HG03139 (cell line): ENCODE data around the gene STAT2.
A peak's percentile ranks its signal among the peaks of the same experiment; 100 is the strongest.
"Not testable (repeated sequence)": the region's sequence is repeated elsewhere in the genome, so short reads cannot be mapped to it uniquely, and the experiment has no call there.

Experiments used
- ATAC-seq: cut with Tn5 transposase; IDR thresholded peaks from one replicate; pipeline ENCODE4 v1.9.1; 2021; ENCODE audit not compliant: unreplicated experiment

The STAT2 gene

DNA sequence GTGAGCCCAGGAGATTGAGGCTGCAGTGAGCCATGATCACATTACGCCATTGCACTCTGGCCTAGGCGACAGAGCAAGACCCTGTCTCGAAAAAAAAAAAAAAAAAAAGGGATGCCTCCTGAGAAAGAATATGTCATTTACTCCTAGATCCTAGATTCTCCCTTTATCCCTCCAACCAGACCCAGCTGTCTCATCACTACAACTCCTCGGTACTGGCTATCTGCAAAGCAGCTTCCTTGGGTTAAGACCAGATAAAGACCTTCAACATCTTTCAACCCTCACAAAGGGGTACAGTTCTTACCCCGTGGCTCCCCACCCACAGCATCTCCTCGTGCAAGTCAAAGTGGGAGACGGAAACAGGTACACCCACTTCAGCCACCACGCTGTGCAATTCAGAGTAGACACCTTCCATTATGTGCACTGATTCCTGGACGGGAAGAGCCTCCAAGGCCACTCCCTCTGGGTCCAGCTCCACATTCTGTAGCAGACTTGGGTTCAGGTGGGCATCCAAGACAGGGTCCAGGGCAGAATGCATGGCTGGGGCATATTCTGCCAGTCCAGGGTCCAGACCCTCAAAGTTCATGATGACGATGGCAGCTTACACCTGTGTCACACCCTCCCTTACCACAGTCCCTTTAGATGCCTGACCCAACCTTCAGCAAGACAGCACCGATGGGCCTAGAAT is 27.3 kb downstream of the STAT2 start:
- no peak for ATAC-seq

DNA sequence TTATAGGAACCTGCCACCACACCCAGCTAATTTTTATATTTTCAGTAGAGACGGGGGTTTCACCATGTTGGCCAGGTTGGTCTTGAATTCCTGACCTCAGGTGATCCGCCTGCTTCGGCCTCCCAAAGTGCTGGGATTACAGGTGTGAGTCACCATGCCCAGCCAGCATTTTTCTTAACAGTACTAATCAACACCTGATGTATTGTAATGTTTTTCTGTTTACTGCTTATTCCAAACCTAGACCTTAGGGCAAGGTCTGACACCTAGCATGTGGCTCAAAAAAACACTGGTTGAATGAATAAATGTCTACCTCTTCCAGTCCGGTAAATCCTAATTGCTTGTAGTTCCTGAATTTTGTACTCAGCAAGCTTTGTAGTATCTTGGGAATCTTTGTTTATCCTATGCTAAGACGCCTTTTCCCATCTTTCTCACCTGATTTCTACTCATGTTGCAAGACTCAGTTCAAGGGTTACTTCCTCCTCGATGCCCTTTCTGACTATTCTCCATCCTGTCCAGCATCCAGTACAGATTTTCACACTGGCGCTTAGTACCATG is 28.9 kb downstream of the STAT2 start:
- ATAC-seq: no peak

DNA sequence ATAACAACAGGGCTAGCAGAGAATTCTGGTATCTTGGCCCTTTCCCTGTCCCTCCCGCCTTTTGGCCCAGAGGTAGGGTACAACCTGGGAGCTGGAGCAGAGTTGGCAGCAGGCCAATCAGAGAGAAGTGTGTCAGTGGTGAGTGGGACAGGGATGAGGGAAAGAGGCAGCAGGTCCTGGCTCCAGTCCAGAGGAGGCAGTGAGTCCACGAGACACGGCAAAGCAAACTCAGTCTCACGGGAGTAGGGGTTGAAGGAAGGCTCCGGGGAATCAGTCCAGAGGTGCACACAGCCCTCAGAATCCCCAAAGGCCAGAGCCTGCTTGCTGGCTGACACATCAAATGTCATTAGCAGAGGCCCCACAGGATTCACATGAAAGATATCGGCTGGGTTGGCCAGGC is 33.4 kb downstream of the STAT2 start:
- no peak for ATAC-seq

GRCh38 chr12:56326126-56326525 is 33.8 kb downstream of the STAT2 start:
- ATAC-seq: no peak

DNA sequence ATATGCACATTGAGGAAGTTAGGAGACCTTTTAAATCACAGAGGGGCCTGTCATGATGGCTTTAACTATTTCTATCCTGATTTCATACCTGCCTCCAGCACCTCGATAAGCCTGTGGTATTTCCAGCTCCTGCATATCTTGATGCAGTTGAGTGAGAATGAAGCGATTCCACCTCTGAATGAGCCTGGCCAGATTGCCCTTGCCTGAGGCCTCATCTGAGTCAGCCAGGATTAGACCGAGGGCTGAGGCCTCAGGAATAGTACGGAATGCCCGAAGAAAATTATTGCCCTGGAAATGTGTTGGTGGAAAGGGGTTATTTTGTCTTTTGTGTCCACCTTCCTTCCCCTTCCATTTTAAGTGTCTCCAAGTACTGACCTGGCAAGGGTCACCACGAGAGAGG is 35.7 kb downstream of the STAT2 start:
- ATAC-seq: no peak

DNA sequence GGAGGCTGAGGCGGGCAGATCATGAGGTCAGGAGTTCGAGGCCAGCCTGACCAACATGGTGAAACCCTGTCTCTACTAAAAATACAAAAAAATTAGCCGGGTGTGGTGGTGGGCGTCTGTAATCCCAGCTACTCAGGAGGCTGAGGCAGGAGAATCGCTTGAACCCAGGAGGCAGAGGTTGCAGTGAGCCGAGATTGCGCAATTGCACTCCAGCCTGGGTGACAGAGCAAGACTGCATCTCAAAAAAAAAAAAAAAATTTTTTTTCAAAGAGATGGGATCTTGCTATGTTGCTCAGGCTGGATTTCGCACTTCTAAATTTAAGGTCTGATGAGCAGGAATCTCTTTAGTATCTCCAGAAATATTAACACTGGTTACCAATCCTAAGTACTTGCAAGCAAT is 38.3 kb downstream of the STAT2 start:
- ATAC-seq: not testable (repeated sequence)

DNA sequence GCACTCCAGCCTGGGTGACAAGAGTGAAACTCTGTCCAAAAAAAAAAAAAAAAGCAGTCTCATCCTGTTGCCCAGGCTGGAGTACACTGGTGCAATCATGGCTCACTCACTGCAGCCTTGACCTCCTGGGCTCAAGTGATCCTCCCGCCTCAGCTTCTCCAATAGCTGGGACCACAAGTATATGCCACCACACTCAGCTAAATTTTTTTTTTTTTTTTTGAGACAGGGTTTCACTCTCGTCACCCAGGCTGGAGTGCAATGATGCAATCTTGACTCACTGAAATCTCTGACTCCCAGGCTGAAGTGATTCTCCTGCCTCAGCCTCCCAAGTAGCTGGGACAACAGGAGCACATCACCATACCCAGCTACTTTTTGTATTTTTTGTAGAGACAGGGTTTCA is 38.9 kb downstream of the STAT2 start:
- ATAC-seq: no peak

GRCh38 chr12:56317675-56318074 is 42.2 kb downstream of the STAT2 start:
- no peak for ATAC-seq

DNA sequence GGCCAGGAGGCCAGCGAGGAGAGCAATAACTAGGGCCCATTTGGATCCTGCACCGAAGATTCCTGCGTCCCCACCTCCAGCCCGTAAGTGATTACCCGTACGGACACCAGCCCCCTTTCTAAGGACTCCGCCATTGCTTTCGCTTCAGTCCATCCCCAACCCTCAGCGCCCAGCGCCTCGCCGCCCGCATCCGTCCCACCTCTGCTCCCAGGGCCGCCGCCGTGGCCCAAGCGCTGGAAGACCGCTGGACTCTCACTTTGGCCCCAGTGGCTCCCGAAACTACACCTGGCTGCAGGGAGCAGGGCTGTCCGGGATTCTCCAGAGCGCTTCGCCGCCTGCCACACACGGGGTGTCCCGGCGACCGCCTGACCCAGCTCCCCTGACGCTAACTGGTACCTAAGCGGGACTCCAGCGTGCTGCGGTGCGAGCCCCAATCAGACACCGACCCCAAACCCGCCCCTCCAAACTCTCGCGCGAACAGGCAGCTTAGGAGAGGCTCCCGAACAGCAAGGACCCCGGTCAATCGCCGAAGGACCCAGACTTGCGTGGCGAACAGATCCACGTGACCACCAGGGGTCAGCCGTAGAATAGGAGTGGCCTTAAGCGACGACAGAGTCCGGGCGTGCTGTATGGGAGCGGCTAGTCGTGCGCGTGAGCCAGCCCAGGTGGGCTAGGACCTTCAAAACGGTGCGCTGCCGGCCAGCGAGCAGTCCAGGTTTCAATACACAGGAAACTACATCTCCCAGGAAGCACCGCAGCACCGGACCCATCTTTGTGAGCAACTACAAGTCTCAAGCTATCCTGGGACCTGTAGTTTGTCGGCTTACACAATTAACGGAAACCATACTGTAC is 44.1 kb downstream of the STAT2 start, which contains the start of gene CNPY2:
Gene CNPY2, minus strand, starts transcription at position 367 of the 852 bp plus-strand sequence. CDS start 771 bp downstream, outside the sequence.
- peak; percentile 88 for ATAC-seq

- ATAC-seq: no peak
These were observed 44.7 kb downstream of the STAT2 start for GRCh38 chr12:56315249-56315621.

- no peak for ATAC-seq
These were observed 48.9 kb downstream of the STAT2 start for GRCh38 chr12:56311003-56311402.

DNA sequence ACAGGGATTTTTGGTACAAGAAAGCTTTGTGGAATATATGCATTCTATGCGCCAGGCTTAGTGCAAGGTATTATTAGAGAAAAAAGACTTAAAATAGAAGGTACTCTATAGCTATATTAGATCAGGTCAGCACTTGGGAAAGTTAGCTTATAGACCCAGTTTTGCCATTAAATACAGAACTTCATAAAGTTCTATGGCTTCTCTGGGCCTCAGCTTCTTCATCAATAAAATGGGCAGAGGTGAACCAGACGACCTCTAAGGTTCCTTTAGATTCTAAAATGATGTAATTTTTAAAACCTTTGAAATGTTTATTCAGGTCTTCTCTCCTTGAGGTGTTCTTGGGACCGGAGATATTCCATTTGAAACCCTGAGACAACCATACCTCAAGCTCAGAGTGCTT is 51.2 kb downstream of the STAT2 start:
- ATAC-seq: no peak

- ATAC-seq: no peak
These were observed 52.5 kb downstream of the STAT2 start for GRCh38 chr12:56307221-56307965.

GRCh38 chr12:56304872-56305590 is 54.9 kb downstream of the STAT2 start:
- ATAC-seq: no peak

DNA sequence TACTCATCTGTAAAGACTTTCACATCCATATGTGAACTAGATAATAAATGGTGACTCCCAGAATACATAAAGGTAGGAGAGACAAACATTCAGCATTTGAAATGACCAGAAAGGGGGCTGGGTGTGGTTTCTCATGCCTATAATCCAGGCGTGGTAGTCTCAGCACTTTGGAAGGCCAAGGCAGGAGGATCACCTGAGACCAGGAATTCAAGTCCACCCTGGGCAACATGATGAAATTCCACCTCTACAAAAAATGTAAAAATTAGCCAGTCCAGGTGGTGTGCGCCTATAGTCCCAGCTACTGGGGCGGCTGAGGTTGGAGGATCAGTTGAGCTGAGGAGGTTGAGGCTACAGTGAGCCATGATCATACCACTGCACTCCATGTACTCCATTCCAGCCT is 55.6 kb downstream of the STAT2 start:
- no peak for ATAC-seq

DNA sequence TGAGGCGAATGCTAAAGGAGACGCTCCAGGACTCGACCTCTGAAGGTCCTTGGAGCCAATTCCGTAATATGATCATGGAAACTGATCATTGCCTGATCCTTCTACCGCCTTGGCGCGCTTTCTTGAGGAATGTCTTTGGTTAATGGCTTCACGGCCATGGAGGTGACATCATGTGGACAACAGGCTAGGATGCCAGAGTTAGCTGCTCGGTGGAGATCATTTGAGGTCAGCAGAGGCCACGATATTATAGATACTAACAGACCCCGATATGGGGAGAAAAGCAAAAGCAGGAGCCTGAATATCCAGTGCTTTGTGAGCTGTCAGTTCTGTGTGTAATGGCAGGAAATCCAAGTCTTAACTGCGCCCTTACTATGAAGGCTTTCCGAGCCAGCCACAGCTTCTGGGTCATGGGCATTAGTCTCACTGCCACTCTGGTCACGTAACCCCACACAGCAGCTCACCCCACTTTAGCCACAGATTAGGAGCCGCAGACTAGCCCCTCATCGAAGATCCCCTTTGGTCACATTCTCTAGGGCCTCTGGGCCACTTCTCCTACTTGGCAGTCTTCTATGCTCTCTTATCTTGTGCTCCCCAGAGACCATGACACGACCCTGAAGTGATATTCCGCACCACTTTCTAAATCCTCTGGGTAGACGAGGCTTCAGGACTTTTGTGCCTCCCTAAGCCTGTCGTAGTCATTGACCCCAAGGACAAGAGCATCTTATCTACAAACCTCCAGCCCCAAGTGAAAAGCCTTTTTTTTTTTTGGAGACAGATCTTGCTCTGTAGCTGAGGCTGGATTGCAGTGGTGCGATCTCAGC is 59.1 kb downstream of the STAT2 start:
- ATAC-seq: no peak

GRCh38 chr12:56299853-56300643 is 59.9 kb downstream of the STAT2 start, which contains the start of gene CS:
Gene CS (minus strand): TSS chr12:56300330. CDS start chr12:56300201, 129 bp downstream.
- peak; percentile 92 for ATAC-seq

- ATAC-seq: no peak
These were observed 60.5 kb downstream of the STAT2 start for GRCh38 chr12:56299308-56299852.

- no peak for ATAC-seq
These were observed 61.1 kb downstream of the STAT2 start for GRCh38 chr12:56298828-56299227.
